ENCODE data around the gene CFAP74. TPM values are rescaled to one million over a fixed set of nuclear protein-coding genes. Genes with fewer than 3 reads are reported as not detected.

The CFAP74 gene
- total and polyA plus RNA-seq, 2 of the 13 experiments (the other 11 are each of a cell fraction or from before 2014, with no cell fraction given), result 0.27 to 0.62 TPM

GRCh38 chr1:1891349-1892078 lies 112.1 kb downstream of the CFAP74 start (continued):
- TF ChIP-seq POGK (CRISPR knock-in tag; conservative IDR thresholded peaks at IDR 0.05), result 0 out of 2 replicates have a peak, but pooled peaks have one; percentile 37
- peak; percentile 29; the same call in 1 of the 2 replicates for TF ChIP-seq TFDP2 (CRISPR knock-in tag; IDR thresholded peaks at IDR 0.05)
- TF ChIP-seq ZNF317 (CRISPR knock-in tag; IDR thresholded peaks at IDR 0.05), result 0 out of 2 replicates have a peak, but pooled peaks have one; percentile 35
- no peak for TF ChIP-seq ZNF530 (CRISPR knock-in tag; IDR thresholded peaks at IDR 0.05; ENCODE audit: low read depth)
- peak; percentile 6; the same call in 1 of the 2 replicates for TF ChIP-seq PAXIP1 (CRISPR knock-in tag; conservative IDR thresholded peaks at IDR 0.05)
- TF ChIP-seq ZNF292 (CRISPR knock-in tag; IDR thresholded peaks at IDR 0.05; ENCODE audit: borderline replicate concordance, low read depth), result no peak
- no peak for TF ChIP-seq ZNF547 (CRISPR knock-in tag; IDR thresholded peaks at IDR 0.05)
- no peak for TF ChIP-seq HOXD1 (CRISPR knock-in tag; IDR thresholded peaks at IDR 0.05)
- TF ChIP-seq ZNF496 (CRISPR knock-in tag; IDR thresholded peaks at IDR 0.05; ENCODE audit: insufficient replicate concordance), result no peak
- TF ChIP-seq ARNT (IDR thresholded peaks at IDR 0.05), result no peak
- TF ChIP-seq PITX1 (CRISPR knock-in tag; IDR thresholded peaks at IDR 0.05), result 0 out of 2 replicates have a peak, but pooled peaks have one; percentile 34
- TF ChIP-seq ZNF558 (CRISPR knock-in tag; IDR thresholded peaks at IDR 0.05; ENCODE audit: borderline replicate concordance), result 0 out of 2 replicates have a peak, but pooled peaks have one; percentile 61
- TF ChIP-seq BHLHE40 (IDR thresholded peaks at IDR 0.05; ENCODE audit: low read length), result no peak
- TF ChIP-seq ZNF563 (CRISPR knock-in tag; IDR thresholded peaks at IDR 0.05), result peak; percentile 23; the same call in 1 of the 2 replicates
- peak; percentile 63; the same call in 1 of the 2 replicates for TF ChIP-seq FOXC1 (CRISPR knock-in tag; IDR thresholded peaks at IDR 0.05; ENCODE audit: borderline replicate concordance)
- TF ChIP-seq THAP11 (CRISPR knock-in tag; IDR thresholded peaks at IDR 0.05), result 0 out of 2 replicates have a peak, but pooled peaks have one; percentile 15
- no peak for TF ChIP-seq ZNF30 (CRISPR knock-in tag; IDR thresholded peaks at IDR 0.05)
- no peak for TF ChIP-seq TERF1 (CRISPR knock-in tag; IDR thresholded peaks at IDR 0.05)
- no peak for TF ChIP-seq ZSCAN20 (CRISPR knock-in tag; IDR thresholded peaks at IDR 0.05; ENCODE audit: borderline replicate concordance)
- 0 out of 2 replicates have a peak, but pooled peaks have one; percentile 46 for TF ChIP-seq POGZ (CRISPR knock-in tag; IDR thresholded peaks at IDR 0.05)

Data from HepG2 (cell line).